HK-2 (cell line): Measurements from ENCODE around the gene DCHS1.
"Not testable (repeated sequence)": the region's sequence is repeated elsewhere in the genome, so short reads cannot be mapped to it uniquely, and the experiment has no call there.

ENCODE experiments used
- DNase-seq: peaks from one replicate; pipeline ENCODE4 v3.0.0-alpha.2; 2018; ENCODE audit not compliant: unreplicated experiment

Gene DCHS1, protein sequence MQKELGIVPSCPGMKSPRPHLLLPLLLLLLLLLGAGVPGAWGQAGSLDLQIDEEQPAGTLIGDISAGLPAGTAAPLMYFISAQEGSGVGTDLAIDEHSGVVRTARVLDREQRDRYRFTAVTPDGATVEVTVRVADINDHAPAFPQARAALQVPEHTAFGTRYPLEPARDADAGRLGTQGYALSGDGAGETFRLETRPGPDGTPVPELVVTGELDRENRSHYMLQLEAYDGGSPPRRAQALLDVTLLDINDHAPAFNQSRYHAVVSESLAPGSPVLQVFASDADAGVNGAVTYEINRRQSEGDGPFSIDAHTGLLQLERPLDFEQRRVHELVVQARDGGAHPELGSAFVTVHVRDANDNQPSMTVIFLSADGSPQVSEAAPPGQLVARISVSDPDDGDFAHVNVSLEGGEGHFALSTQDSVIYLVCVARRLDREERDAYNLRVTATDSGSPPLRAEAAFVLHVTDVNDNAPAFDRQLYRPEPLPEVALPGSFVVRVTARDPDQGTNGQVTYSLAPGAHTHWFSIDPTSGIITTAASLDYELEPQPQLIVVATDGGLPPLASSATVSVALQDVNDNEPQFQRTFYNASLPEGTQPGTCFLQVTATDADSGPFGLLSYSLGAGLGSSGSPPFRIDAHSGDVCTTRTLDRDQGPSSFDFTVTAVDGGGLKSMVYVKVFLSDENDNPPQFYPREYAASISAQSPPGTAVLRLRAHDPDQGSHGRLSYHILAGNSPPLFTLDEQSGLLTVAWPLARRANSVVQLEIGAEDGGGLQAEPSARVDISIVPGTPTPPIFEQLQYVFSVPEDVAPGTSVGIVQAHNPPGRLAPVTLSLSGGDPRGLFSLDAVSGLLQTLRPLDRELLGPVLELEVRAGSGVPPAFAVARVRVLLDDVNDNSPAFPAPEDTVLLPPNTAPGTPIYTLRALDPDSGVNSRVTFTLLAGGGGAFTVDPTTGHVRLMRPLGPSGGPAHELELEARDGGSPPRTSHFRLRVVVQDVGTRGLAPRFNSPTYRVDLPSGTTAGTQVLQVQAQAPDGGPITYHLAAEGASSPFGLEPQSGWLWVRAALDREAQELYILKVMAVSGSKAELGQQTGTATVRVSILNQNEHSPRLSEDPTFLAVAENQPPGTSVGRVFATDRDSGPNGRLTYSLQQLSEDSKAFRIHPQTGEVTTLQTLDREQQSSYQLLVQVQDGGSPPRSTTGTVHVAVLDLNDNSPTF (N-terminal part only)

GRCh38 chr11:6655790-6656583 lies at the start of gene DCHS1:
Gene DCHS1 (minus strand): TSS chr11:6655809. CDS start chr11:6641613, 14,196 bp downstream.
- no peak for DNase-seq

- DNase-seq, result no peak
Observed at GRCh38 chr11:6703247-6704063, 47.8 kb upstream of the DCHS1 start.

- DNase-seq, result not testable (repeated sequence)
Observed at GRCh38 chr11:6701955-6702354, 46.3 kb upstream of the DCHS1 start.

DNA sequence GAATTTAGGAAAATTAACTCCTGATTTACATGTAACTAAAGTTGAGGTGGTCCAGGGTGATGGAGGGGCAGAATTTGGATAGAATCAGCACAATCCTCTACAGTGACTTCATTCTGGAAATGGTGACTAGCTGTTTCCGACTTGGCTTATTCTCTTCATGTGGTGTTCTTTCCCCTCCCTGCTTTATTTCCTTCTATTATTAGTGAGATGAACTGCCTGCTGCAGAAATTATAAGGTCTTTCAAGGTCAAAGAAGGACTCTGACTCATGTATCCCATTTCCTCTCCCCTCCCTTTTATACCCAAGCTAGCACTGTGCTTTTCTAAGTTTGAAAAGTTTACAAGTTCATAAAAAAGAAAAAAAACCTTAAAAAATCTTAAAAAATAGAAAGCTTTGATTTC lies 39.8 kb upstream of the DCHS1 start:
- DNase-seq, result no peak

DNA sequence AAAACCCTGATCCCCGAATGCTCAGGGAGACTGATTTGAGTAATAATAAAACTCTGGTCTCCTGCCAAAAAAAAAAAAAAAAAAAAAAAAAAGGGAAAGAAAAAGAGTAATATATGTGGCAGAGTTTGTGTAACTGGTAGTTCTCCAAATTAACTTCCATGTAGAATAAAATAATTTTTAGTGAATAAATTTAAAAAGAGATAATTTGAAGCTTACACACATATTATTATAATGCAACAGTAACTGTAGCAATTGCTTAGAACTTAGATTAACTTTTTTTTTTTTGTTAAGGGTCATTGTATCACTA lies 38.6 kb upstream of the DCHS1 start:
- no peak for DNase-seq

GRCh38 chr11:6693342-6694228 lies 38.0 kb upstream of the DCHS1 start:
- DNase-seq, result peak; percentile 37

- DNase-seq, result no peak
Observed at GRCh38 chr11:6692128-6692527, 36.5 kb upstream of the DCHS1 start.

GRCh38 chr11:6690431-6691132 lies 35.0 kb upstream of the DCHS1 start:
- DNase-seq, result not testable (repeated sequence)

- DNase-seq, result no peak
Observed at GRCh38 chr11:6687876-6688275, 32.3 kb upstream of the DCHS1 start.

GRCh38 chr11:6686006-6686405 lies 30.4 kb upstream of the DCHS1 start:
- no peak for DNase-seq

DNA sequence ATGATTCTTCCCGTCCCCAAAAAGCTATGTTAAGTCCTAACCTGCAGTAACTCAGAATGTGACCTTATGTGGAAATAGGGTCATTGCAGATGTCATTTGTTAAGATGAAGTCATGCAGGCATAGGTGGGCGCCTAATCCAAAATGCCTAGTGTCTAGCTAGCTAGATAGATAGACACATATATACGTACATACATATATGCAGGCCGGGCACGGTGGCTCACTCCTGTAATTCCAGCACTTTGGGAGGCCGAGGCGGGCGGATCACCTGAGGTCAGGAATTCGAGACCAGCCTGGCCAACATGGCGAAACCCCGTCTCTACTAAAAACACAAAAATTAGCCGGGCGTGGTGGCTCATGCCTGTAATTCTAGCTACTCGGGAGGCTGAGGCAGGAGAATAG lies 28.5 kb upstream of the DCHS1 start:
- not testable (repeated sequence) for DNase-seq

DNA sequence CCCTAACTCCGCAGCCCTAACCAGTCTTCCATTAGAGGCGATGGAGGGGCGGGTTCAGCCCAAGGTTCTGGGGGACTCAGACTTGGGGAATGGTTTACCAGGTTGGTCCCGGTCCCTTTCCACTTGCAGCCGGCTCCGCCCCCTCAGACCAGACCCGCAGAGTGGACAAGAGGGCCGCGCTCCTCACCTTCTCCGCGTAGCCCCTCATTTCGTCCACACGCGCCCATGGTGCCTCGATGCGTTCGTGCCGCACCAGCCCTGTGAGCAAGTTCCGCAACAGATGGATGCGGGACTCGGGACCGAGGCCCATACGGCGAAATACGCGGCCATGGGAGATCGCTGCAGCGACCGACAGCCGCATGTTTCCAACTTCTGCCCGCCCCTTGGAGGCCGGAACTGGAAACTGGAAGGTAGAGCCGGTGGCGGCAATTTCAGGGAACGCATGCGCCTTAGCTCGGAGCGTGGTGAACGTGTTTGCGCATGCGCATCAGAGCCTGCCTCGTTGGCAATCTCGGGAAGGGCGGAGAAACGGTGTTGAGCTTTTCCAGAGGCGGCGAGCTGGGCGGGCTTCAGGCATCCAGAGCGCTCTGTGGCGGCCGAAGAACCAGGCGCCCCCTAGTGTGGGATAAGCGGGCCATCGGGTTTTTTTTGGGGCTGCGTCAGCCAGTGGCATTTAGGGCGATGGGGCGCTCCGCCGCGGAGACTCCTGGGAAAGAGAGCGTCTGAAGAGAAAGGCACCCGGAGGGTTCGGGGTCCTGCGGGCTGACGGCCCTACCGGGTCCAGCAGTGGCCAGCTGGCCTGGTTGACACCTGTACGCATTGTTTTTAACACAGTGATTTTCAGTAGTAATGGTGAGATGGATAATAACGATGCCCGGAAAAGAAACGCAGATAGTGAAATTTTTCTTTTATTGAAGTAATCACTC lies 27.6 kb upstream of the DCHS1 start, which contains the start of gene MRPL17:
Gene MRPL17, minus strand, starts transcription at position 405 of the 926 bp plus-strand sequence. Its CDS starts 44 bp downstream, at position 361.
- peak; percentile 97 for DNase-seq

DNA sequence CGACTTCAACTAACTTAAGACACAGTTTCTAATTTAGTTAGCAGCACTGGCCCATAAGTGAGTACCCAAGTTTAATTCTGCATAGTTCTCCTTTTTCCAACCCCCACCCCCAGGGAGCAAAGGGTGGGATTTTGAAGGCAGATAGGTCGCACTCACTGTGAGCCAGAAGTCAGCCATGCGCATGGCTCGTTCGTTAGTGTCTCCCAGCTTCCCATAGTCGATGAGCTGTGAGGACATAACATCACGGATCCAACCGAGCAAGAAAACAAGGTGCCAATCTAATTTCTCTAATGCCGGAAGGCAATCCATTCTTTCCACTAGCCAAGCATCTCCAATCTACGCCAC lies 27.0 kb upstream of the DCHS1 start:
- DNase-seq, result no peak

DNA sequence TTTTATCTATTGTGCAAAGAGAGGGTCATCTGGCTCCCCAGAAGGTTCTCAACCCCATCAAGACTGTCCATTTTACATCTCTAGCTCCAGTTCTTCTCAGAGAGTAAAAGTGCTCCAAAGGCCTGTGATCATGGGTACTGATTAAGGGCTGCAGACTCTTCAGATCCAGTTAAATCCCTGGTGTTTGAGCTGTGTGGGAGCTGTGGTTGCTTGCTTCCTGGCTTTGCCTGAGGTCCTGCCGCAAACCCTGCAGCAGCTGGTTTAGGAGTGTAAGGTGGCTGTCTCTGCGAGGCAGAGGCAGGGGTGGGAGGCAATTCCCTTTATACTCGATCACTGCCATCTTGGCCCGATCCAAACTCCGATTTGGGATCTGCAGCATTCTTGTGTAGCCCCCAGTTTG lies 26.3 kb upstream of the DCHS1 start:
- DNase-seq, result no peak

- no peak for DNase-seq
Observed at GRCh38 chr11:6681505-6681904, 25.9 kb upstream of the DCHS1 start.

DNA sequence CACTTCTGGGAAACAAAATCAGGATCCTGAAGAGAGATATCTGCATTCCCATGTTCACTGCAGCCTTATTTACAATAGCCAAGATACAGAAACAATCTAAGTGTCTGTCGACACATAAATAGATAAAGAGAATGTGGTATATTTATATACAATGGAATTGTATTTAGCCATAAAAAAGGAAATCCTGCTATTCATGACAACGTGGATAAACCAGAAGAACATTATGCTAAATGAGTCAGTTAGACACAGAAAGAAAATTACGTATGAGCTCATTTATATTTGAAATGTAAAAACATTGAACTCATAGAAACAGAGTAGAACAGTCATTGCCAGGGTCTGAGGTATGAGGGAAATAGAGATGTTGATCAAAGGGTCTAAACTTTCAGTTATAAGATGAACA lies 21.4 kb upstream of the DCHS1 start:
- DNase-seq, result no peak

- no peak for DNase-seq
Observed at GRCh38 chr11:6674862-6675261, 19.3 kb upstream of the DCHS1 start.

DNA sequence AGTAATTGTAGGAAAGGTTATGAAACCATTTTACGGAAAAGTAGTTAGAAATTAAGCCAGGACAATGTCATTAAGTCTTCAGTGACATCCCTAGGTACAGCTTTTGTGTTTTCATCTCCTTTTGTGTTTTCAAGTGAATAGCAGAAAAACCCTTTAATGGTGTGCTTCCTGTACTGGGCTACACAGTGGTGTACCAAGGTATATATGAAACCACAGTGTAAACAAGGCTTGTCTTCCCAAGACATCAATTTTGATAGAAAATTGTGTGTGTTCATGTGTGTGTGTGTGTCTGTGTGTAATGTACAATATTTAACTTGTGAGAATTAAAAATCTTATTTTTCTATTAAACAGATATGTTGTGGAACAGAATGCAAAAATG lies 18.6 kb upstream of the DCHS1 start:
- DNase-seq, result no peak
